Measurements from ENCODE around the gene SDK2. TPM values are rescaled to one million over a fixed set of nuclear protein-coding genes. Genes with fewer than 3 reads are reported as not detected.

SDK2 gene
- total and polyA plus RNA-seq, 2 experiments from 2014 or later: 0.74 to 5.1 TPM

GRCh38 chr17:73462823-73463222, 181.4 kb downstream of the SDK2 start:
- Mint-ChIP-seq H3K36me3 (ENCODE audit: low read depth) (no peaks in the 10 kb centered on the region), H3K9me3 (no peaks in the 10 kb centered on the region), H3K4me1 (peaks cover 8% of the 10 kb centered on the region), H3K27me3 (ENCODE audit: insufficient read depth, low read depth, poor library complexity) (peaks cover 2% of the 10 kb centered on the region), H3K27ac (no peak overlapping the region), H3K4me3 (no peak overlapping the region)
- H3F3A ChIP-seq (replicated peaks; ENCODE audit: low read depth): no peaks in the 10 kb centered on the region
- no peak overlapping the region for H2AFZ ChIP-seq
- no peaks in the 10 kb centered on the region for H4K20me1 ChIP-seq (replicated peaks; ENCODE audit: insufficient read depth)
- H3K4me1 ChIP-seq (ENCODE audit: insufficient read depth): no peaks in the 10 kb centered on the region
- H3K4me3 ChIP-seq: no peak overlapping the region
- H3K79me2 ChIP-seq (replicated peaks; ENCODE audit: insufficient read depth): no peaks in the 10 kb centered on the region
- ATAC-seq (no peak), DNase-seq (ENCODE audit: low spot score) (no peak)
- no peak overlapping the region for H3K4me2 ChIP-seq
- H3K27me3 ChIP-seq (ENCODE audit: insufficient read depth): no peaks in the 10 kb centered on the region
- no peak for TF ChIP-seq EZH2 (IDR thresholded peaks at IDR 0.05; ENCODE audit: low read depth, unreplicated experiment)
- no peak for TF ChIP-seq POLR2AphosphoS5 (IDR thresholded peaks at IDR 0.05; ENCODE audit: low read depth)
- TF ChIP-seq REST (IDR thresholded peaks at IDR 0.05; ENCODE audit: unreplicated experiment): no peak
- no peak for TF ChIP-seq ETS1 (IDR thresholded peaks at IDR 0.05)
- TF ChIP-seq CTCF (conservative IDR thresholded peaks at IDR 0.05; ENCODE audit: low read depth in 2 of 2): no peak
- TF ChIP-seq ZNF462 (CRISPR knock-in tag; IDR thresholded peaks at IDR 0.05): no peak
- no peak for TF ChIP-seq NANOG (IDR thresholded peaks at IDR 0.05; ENCODE audit: borderline replicate concordance)
- no peak for TF ChIP-seq ZNF114 (CRISPR knock-in tag; IDR thresholded peaks at IDR 0.05)
- TF ChIP-seq STAT1 (IDR thresholded peaks at IDR 0.05; ENCODE audit: unreplicated experiment): no peak
- no peak for TF ChIP-seq ZNF331 (CRISPR knock-in tag; IDR thresholded peaks at IDR 0.05; ENCODE audit: low read depth)
- no peak for TF ChIP-seq CREB1 (CRISPR knock-in tag; IDR thresholded peaks at IDR 0.05; ENCODE audit: low read depth)
- TF ChIP-seq EZH2phosphoT487 (IDR thresholded peaks at IDR 0.05; ENCODE audit: unreplicated experiment): no peak
- TF ChIP-seq JUNB (IDR thresholded peaks at IDR 0.05; ENCODE audit: unreplicated experiment): no peak
- H3K9me2 ChIP-seq (ENCODE audit: insufficient read depth): peaks cover 12% of the 10 kb centered on the region; the same call in 1 of the 2 replicates
- H3K36me3 ChIP-seq (ENCODE audit: insufficient read depth): no peaks in the 10 kb centered on the region
- H3K27ac ChIP-seq (ENCODE audit: low read depth): no peak overlapping the region
